Lower leg skin (tissue), 4 donors: Measurements from ENCODE around the gene CALML6. TPM values are rescaled to one million over a fixed set of nuclear protein-coding genes. Genes with fewer than 3 reads are reported as not detected.

ENCODE experiments used
- DNase-seq, 2 donors: peaks; one replicate each; pipeline ENCODE4 v3.0.0-alpha.2; 2019; ENCODE audit warnings: low spot score in 2 of 2
- H3K4me3 ChIP-seq: fragments of 200-600 bp; sonication (generic); 2 replicates; pipeline ENCODE4 v1.5.1; 2017; ENCODE audit warnings: mild to moderate bottlenecking, low read depth; ENCODE audit not compliant: poor library complexity, severe bottlenecking
- CTCF ChIP-seq, 3 donors: fragments of 450-650 bp; IDR thresholded peaks; one replicate each; pipeline ENCODE4 v1.5.1; 2016; ENCODE audit warnings: antibody characterized with exemption in 3 of 3, mild to moderate bottlenecking in 3 of 3, moderate library complexity in 2 of 3
- POLR2A ChIP-seq, 2 donors: fragments of 450-650 bp; IDR thresholded peaks; one replicate each; pipeline ENCODE4 v1.6.1; 2016 to 2017; ENCODE audit warnings: antibody characterized with exemption in 2 of 2, mild to moderate bottlenecking in 1 of 2, moderate library complexity in 1 of 2
- WGBS, 2 donors: methylation state at CpG; one replicate each; pipeline ENCODE4 v1.1.5; 2018; 5-methylcytosine and 5-hydroxymethylcytosine counted together
- intact Hi-C: fragments of 100-400 bp; cut with DNase I; formaldehyde crosslinking; loops from one replicate; pipeline ENCODE4 v1.15.0; 2023; ENCODE audit warnings: low total_unique reads
- total RNA-seq, 4 donors: library from RNA; depleted of rRNA; stranded (reverse); fragments of >200 nt; gene quantifications; one replicate each; pipeline ENCODE4 v1.1.0, GENCODE V29; 2016

CALML6 gene
- total RNA-seq, 4 donors from 2014 or later, result 0.13 to 0.89 (median 0.65) TPM

GRCh38 chr1:1889847-1890505 lies 25.1 kb upstream of the CALML6 start:
- intact Hi-C loops, result loop anchor here (10.0 kb wide), 1 partner anchor 105 kb away; no protein-coding TSS in a partner anchor
- WGBS, 2 donors, result 0 to 1% methylated on average over 49 to 64 of the region's 88 CpGs
- peak overlapping the region; percentile 72 for H3K4me3 ChIP-seq
- TF ChIP-seq CTCF (IDR thresholded peaks at IDR 0.05) (no peak), POLR2A (IDR thresholded peaks at IDR 0.05) (no peak)
- no peak for DNase-seq

GRCh38 chr1:1890506-1891348 lies 24.3 kb upstream of the CALML6 start, which contains the start of gene GNB1:
TSS of gene GNB1 (minus strand) at chr1:1891087. CDS start at chr1:1825453, 65,634 bp downstream.
- TF ChIP-seq CTCF (IDR thresholded peaks at IDR 0.05) (no peak), POLR2A (IDR thresholded peaks at IDR 0.05) (peak in 1 of 2 donors; percentile 19)
- peak within 1 kb of the TSS; percentile 72 for H3K4me3 ChIP-seq
- WGBS, 2 donors, result 1% methylated on average over 30 to 69 of the region's 137 CpGs
- intact Hi-C loops, result loop anchor here (10.0 kb wide), 1 partner anchor 106 kb away; no protein-coding TSS in a partner anchor
- peak; percentile 78 to 96 for DNase-seq

- TF ChIP-seq CTCF (IDR thresholded peaks at IDR 0.05) (no peak), POLR2A (IDR thresholded peaks at IDR 0.05) (no peak)
- 2 to 3% methylated on average over 13 to 16 of the region's 59 CpGs for WGBS, 2 donors
- intact Hi-C loops, result loop anchor here (10.0 kb wide), 1 partner anchor 107 kb away; no protein-coding TSS in a partner anchor
- DNase-seq, result peak; percentile 68 to 94
- peak overlapping the region; percentile 52 for H3K4me3 ChIP-seq
Observed at GRCh38 chr1:1891349-1892078, 23.5 kb upstream of the CALML6 start.

GRCh38 chr1:1892079-1892762 lies 22.8 kb upstream of the CALML6 start:
- intact Hi-C loops, result loop anchor here (10.0 kb wide), 1 partner anchor 107 kb away; no protein-coding TSS in a partner anchor
- WGBS, 2 donors, result 30 to 31% methylated on average over 21 of the region's 21 CpGs
- H3K4me3 ChIP-seq, result peak overlapping the region; percentile 52
- TF ChIP-seq POLR2A (IDR thresholded peaks at IDR 0.05) (no peak), CTCF (IDR thresholded peaks at IDR 0.05) (no peak)
- DNase-seq, result peak in 1 of 2 donors; percentile 59

GRCh38 chr1:1892763-1893120 lies 22.3 kb upstream of the CALML6 start:
- intact Hi-C loops, result loop anchor here (10.0 kb wide), 1 partner anchor 108 kb away; no protein-coding TSS in a partner anchor
- no peak for TF ChIP-seq CTCF (IDR thresholded peaks at IDR 0.05)
- TF ChIP-seq POLR2A (IDR thresholded peaks at IDR 0.05), result no peak
- no peak overlapping the region for H3K4me3 ChIP-seq
- WGBS, 2 donors, result 52% methylated on average over 7 of the region's 7 CpGs
- DNase-seq, result no peak
